Measurements from ENCODE around the gene RASA3. TPM values are rescaled to one million over a fixed set of nuclear protein-coding genes. Genes with fewer than 3 reads are reported as not detected.

The RASA3 gene
- total and polyA plus RNA-seq, 10 of the 15 experiments (the other 5 are each of a cell fraction or from before 2014, with no cell fraction given): 0.79 to 33.9 (median 17.6) TPM

GRCh38 chr13:114070098-114070799, 62.2 kb downstream of the RASA3 start:
- WGBS (ENCODE audit: insufficient coverage, insufficient replicate concordance, low lambda C conversion rate, missing lambda C conversion rate): over 99% methylated on average over 24 of the region's 40 CpGs
- H4K20me1 ChIP-seq (ENCODE audit: control insufficient read depth, insufficient read depth): no peaks in the 10 kb centered on the region
- no peak for TF ChIP-seq CHD4 (IDR thresholded peaks at IDR 0.05)
- TF ChIP-seq HSF1 (IDR thresholded peaks at IDR 0.05; ENCODE audit: low read depth, low read length): no peak
- no peak for TF ChIP-seq E2F8 (IDR thresholded peaks at IDR 0.05; ENCODE audit: low read depth, partially characterized antibody)
- no peak for TF ChIP-seq ZBTB4 (CRISPR knock-in tag; IDR thresholded peaks at IDR 0.05)
- TF ChIP-seq LARP7 (IDR thresholded peaks at IDR 0.05): no peak
- TF ChIP-seq NFXL1 (IDR thresholded peaks at IDR 0.05; ENCODE audit: borderline replicate concordance): no peak
- no peak for TF ChIP-seq SMAD5 (IDR thresholded peaks at IDR 0.05; ENCODE audit: low read depth)
- TF ChIP-seq ZSCAN29 (IDR thresholded peaks at IDR 0.05): no peak
- TF ChIP-seq E2F4 (IDR thresholded peaks at IDR 0.05; ENCODE audit: low read depth, low read length): no peak
- no peak for TF ChIP-seq ZZZ3 (IDR thresholded peaks at IDR 0.05; ENCODE audit: control insufficient read depth, insufficient read length, low read depth)
- TF ChIP-seq JUNB (IDR thresholded peaks at IDR 0.05): no peak
- TF ChIP-seq SUZ12 (IDR thresholded peaks at IDR 0.05; ENCODE audit: unreplicated experiment): no peak
- no peak for TF ChIP-seq WRNIP1 (IDR thresholded peaks at IDR 0.05; ENCODE audit: borderline replicate concordance, low read depth, low read length)
- TF ChIP-seq NKRF (conservative IDR thresholded peaks at IDR 0.05): no peak

More at GRCh38 chr13:114070098-114070799, 62.2 kb downstream of the RASA3 start:
- intact Hi-C loops (cut with micrococcal nuclease; ENCODE audit: unreplicated experiment): no loop called here
- FAIRE-seq (no peak), ATAC-seq (no peak), DNase-seq (ENCODE audit: low read depth, low spot score) (no peak)
- Histone ChIP-seq H3K4me1 (ENCODE audit: control insufficient read depth, insufficient read depth, low read length) (peaks cover 32% of the 10 kb centered on the region), H3K9me3 (replicated peaks; ENCODE audit: control insufficient read depth, insufficient read depth, low read length) (no peaks in the 10 kb centered on the region), H3K36me3 (ENCODE audit: control insufficient read depth in 2 of 2, insufficient read depth in 2 of 2, low read length in 1 of 2) (peaks cover 3 to 11% of the 10 kb centered on the region in 2 experiments), H3K9ac (ENCODE audit: control insufficient read depth, insufficient read depth, low read length) (no peak overlapping the region), H3K4me2 (ENCODE audit: control insufficient read depth, insufficient read depth) (no peak overlapping the region), H3K27ac (ENCODE audit: control insufficient read depth, insufficient read depth) (no peak overlapping the region), H3K4me3 (no peak overlapping the region), H3K79me2 (ENCODE audit: control insufficient read depth, insufficient read depth, low read length) (peaks cover 3% of the 10 kb centered on the region), H3K27me3 (replicated peaks in 1 of 2; ENCODE audit: control insufficient read depth in 2 of 2, insufficient read depth in 2 of 2, low read length in 1 of 2) (no peaks in the 10 kb centered on the region), H2AFZ (ENCODE audit: control insufficient read depth, low read depth, low read length) (no peak overlapping the region)
- RAD21 ChIA-PET (ENCODE audit: unreplicated experiment): no interaction called here
- POLR2A ChIA-PET: no interaction called here
- BruUV-seq (replicated peaks): no TSS peak
- CTCF ChIA-PET: no interaction called here
- in situ Hi-C loops (cut with MboI): no loop called here
- SMC1A ChIA-PET (ENCODE audit: uncharacterized antibody, unreplicated experiment): no interaction called here

All from GM12878 (cell line).